ENCODE measurements around the gene CLPX.

- TF ChIP-seq CTCF (IDR thresholded peaks at IDR 0.05), result no peak
- no peak for TF ChIP-seq POLR2A (IDR thresholded peaks at IDR 0.05)
Observed at GRCh38 chr15:65201918-65202317, 16.8 kb upstream of the CLPX start.
